ENCODE results near the gene RAMACL.

DNA sequence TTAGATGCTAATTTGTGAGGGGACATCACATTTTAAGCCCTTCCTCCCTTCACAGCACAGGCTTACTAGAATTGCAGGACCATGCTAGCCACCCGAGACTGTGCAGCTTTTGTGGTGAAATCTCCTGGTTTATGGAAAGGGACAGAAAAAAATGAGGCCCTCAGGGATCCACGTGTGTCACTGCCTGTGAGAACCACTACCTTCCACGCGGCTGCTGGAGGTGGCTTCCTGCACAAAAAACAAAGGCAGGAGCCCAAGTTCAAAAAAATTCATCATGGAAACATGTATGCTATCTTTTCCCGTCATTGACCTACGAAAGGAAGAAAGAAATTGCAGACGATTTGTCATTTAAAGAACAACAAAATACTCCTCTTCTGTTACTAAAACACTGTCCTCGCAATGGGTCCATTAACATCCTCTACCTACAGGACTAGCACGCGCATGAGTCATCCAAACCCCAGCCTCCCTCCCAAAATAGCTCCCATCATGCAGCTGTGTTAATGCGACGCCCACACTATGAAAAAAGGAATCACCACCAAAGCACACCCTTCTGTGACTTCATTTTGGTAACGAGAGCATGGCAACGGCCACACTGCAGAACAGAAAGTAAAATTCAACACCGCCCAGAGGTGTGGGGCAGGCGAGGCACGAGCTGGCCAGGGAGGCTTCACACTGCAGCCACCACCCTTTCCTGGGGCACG is 45.7 kb downstream of the RAMACL start:
- TF ChIP-seq CEBPB (IDR thresholded peaks at IDR 0.05) = no peak
- no peak for TF ChIP-seq TAF1 (IDR thresholded peaks at IDR 0.05; ENCODE audit: low read depth)
- TF ChIP-seq EP300 (IDR thresholded peaks at IDR 0.05; ENCODE audit: borderline replicate concordance) = no peak
- TF ChIP-seq, protein P1, sequence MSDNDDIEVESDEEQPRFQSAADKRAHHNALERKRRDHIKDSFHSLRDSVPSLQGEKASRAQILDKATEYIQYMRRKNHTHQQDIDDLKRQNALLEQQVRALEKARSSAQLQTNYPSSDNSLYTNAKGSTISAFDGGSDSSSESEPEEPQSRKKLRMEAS (IDR thresholded peaks at IDR 0.05) = no peak
- TF ChIP-seq RAD21 (IDR thresholded peaks at IDR 0.05; ENCODE audit: low read depth) = no peak
- TF ChIP-seq CREB1 (IDR thresholded peaks at IDR 0.05; ENCODE audit: low read depth) = no peak
- TF ChIP-seq, protein P2, sequence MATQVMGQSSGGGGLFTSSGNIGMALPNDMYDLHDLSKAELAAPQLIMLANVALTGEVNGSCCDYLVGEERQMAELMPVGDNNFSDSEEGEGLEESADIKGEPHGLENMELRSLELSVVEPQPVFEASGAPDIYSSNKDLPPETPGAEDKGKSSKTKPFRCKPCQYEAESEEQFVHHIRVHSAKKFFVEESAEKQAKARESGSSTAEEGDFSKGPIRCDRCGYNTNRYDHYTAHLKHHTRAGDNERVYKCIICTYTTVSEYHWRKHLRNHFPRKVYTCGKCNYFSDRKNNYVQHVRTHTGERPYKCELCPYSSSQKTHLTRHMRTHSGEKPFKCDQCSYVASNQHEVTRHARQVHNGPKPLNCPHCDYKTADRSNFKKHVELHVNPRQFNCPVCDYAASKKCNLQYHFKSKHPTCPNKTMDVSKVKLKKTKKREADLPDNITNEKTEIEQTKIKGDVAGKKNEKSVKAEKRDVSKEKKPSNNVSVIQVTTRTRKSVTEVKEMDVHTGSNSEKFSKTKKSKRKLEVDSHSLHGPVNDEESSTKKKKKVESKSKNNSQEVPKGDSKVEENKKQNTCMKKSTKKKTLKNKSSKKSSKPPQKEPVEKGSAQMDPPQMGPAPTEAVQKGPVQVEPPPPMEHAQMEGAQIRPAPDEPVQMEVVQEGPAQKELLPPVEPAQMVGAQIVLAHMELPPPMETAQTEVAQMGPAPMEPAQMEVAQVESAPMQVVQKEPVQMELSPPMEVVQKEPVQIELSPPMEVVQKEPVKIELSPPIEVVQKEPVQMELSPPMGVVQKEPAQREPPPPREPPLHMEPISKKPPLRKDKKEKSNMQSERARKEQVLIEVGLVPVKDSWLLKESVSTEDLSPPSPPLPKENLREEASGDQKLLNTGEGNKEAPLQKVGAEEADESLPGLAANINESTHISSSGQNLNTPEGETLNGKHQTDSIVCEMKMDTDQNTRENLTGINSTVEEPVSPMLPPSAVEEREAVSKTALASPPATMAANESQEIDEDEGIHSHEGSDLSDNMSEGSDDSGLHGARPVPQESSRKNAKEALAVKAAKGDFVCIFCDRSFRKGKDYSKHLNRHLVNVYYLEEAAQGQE (IDR thresholded peaks at IDR 0.05; ENCODE audit: low read depth) = no peak
- TF ChIP-seq NFIC (IDR thresholded peaks at IDR 0.05) = no peak
- no peak for TF ChIP-seq YY1 (IDR thresholded peaks at IDR 0.05; ENCODE audit: low read depth)
- TF ChIP-seq FOXM1 (IDR thresholded peaks at IDR 0.05; ENCODE audit: borderline replicate concordance, low read depth) = no peak
- no peak for TF ChIP-seq TCF12 (IDR thresholded peaks at IDR 0.05; ENCODE audit: low read depth)
- TF ChIP-seq EGR1 (IDR thresholded peaks at IDR 0.05) = no peak
